HepG2 (cell line): ENCODE measurements around the gene DCST2. TPM values are rescaled to one million over a fixed set of nuclear protein-coding genes. Genes with fewer than 3 reads are reported as not detected.

ENCODE experiments used
- BORCS8-MEF2B ChIP-seq: sonication (generic); formaldehyde crosslinking; IDR thresholded peaks from 2 replicates; pipeline ENCODE4 v1.8.0; 2022; ENCODE audit warnings: mild to moderate bottlenecking, missing genetic modification reagents
- BRD4 ChIP-seq: sonication (generic); formaldehyde crosslinking; IDR thresholded peaks from 2 replicates; pipeline ENCODE4 v1.4.0; 2020; ENCODE audit warnings: missing genetic modification reagents
- GTF3A ChIP-seq: sonication (generic); formaldehyde crosslinking; conservative IDR thresholded peaks from 2 replicates; pipeline ENCODE4 v1.4.0; 2020; ENCODE audit warnings: mild to moderate bottlenecking, missing genetic modification reagents
- HES4 ChIP-seq: sonication (generic); formaldehyde crosslinking; IDR thresholded peaks from 2 replicates; pipeline ENCODE4 v1.9.0; 2021; ENCODE audit warnings: mild to moderate bottlenecking, missing genetic modification reagents, borderline replicate concordance
- HOXA5 ChIP-seq: sonication (generic); formaldehyde crosslinking; IDR thresholded peaks from 2 replicates; pipeline ENCODE4 v1.4.0; 2020; ENCODE audit warnings: missing genetic modification reagents
- KAT7 ChIP-seq: IDR thresholded peaks from 2 replicates; pipeline ENCODE4 v1.6.1; 2018; ENCODE audit warnings: borderline replicate concordance, missing compliant biosample characterization
- KDM4B ChIP-seq: sonication (generic); formaldehyde crosslinking; IDR thresholded peaks from 2 replicates; pipeline ENCODE4 v1.4.0; 2020; ENCODE audit warnings: missing genetic modification reagents
- KLF16 ChIP-seq, 2 experiments: sonication (generic) in 1 of 2; formaldehyde crosslinking in 1 of 2; IDR thresholded peaks; 2 replicates each; pipeline versions ENCODE4 v1.6.1 to v1.8.0; 2016 to 2023; ENCODE audit warnings: missing genetic modification reagents in 2 of 2, missing compliant biosample characterization in 1 of 2
- MBD4 ChIP-seq: IDR thresholded peaks from 2 replicates; pipeline ENCODE4 v1.6.1; 2012; ENCODE audit warnings: low read length, inconsistent platforms, borderline replicate concordance
- MTF1 ChIP-seq: sonication (generic); formaldehyde crosslinking; IDR thresholded peaks from 2 replicates; pipeline ENCODE4 v1.5.0; 2020; ENCODE audit warnings: missing genetic modification reagents
- PATZ1 ChIP-seq: sonication (generic); formaldehyde crosslinking; IDR thresholded peaks from 2 replicates; pipeline ENCODE4 v1.4.0; 2020; ENCODE audit warnings: missing genetic modification reagents
- RBFOX2 ChIP-seq: fragments of 200-400 bp; formaldehyde crosslinking; IDR thresholded peaks from 2 replicates; pipeline ENCODE4 v1.6.1; 2017; ENCODE audit warnings: low read depth, mild to moderate bottlenecking, low read length
- SNAI1 ChIP-seq: sonication (generic); formaldehyde crosslinking; IDR thresholded peaks from 2 replicates; pipeline ENCODE4 v1.5.0; 2020; ENCODE audit warnings: mild to moderate bottlenecking, missing genetic modification reagents, borderline replicate concordance
- TRAFD1 ChIP-seq: sonication (generic); formaldehyde crosslinking; IDR thresholded peaks from 2 replicates; pipeline ENCODE4 v1.5.1; 2020; ENCODE audit warnings: missing genetic modification reagents, mild to moderate bottlenecking, borderline replicate concordance
- ZBTB10 ChIP-seq: sonication (generic); formaldehyde crosslinking; IDR thresholded peaks from 2 replicates; pipeline ENCODE4 v1.4.0; 2020; ENCODE audit warnings: missing genetic modification reagents, borderline replicate concordance
- ZKSCAN5 ChIP-seq: sonication (generic); formaldehyde crosslinking; IDR thresholded peaks from 2 replicates; pipeline ENCODE4 v1.5.1; 2020; ENCODE audit warnings: mild to moderate bottlenecking, missing genetic modification reagents
- ZNF160 ChIP-seq: sonication (generic); formaldehyde crosslinking; IDR thresholded peaks from 2 replicates; pipeline ENCODE4 v1.8.0; 2022; ENCODE audit warnings: mild to moderate bottlenecking, inconsistent platforms, missing genetic modification reagents
- ZNF292 ChIP-seq: sonication (generic); formaldehyde crosslinking; IDR thresholded peaks from 2 replicates; pipeline ENCODE4 v1.8.1; 2022; ENCODE audit warnings: mild to moderate bottlenecking, low read depth, missing genetic modification reagents, borderline replicate concordance
- ZNF317 ChIP-seq: sonication (generic); formaldehyde crosslinking; IDR thresholded peaks from 2 replicates; pipeline ENCODE4 v1.5.0; 2020; ENCODE audit warnings: mild to moderate bottlenecking, missing genetic modification reagents
- ZNF335 ChIP-seq: sonication (generic); formaldehyde crosslinking; IDR thresholded peaks from 2 replicates; pipeline ENCODE4 v1.4.0; 2020; ENCODE audit warnings: missing genetic modification reagents
- ZNF576 ChIP-seq: sonication (generic); formaldehyde crosslinking; IDR thresholded peaks from 2 replicates; pipeline ENCODE4 v1.4.0; 2020; ENCODE audit warnings: mild to moderate bottlenecking, missing genetic modification reagents
- ZNF878 ChIP-seq: sonication (generic); formaldehyde crosslinking; IDR thresholded peaks from 2 replicates; pipeline ENCODE4 v1.8.1; 2023; ENCODE audit warnings: mild to moderate bottlenecking, missing genetic modification reagents, moderate library complexity
- ZSCAN21 ChIP-seq: sonication (generic); formaldehyde crosslinking; IDR thresholded peaks from 2 replicates; pipeline ENCODE4 v1.8.0; 2022; ENCODE audit warnings: mild to moderate bottlenecking, missing genetic modification reagents, moderate library complexity, borderline replicate concordance
- polyA plus RNA-seq, 8 experiments: library from polyadenylated mRNA; depleted of rRNA in 3 of 8; stranded (reverse) in 7 of 8; unstranded in 1 of 8; fragments of >200 nt; fragmentation: Illumina TruSeq in 4 of 8; extraction: Trizol in 4 of 8; gene quantifications; 2 replicates each; pipeline versions ENCODE4 v1.2.1 to v1.2.3, GENCODE V29; 2011 to 2016; ENCODE audit warnings: low read depth in 4 of 8, missing spikeins in 1 of 8, mixed read lengths in 1 of 8; ENCODE audit not compliant: insufficient read depth in 1 of 8
- total RNA-seq, 5 experiments: library from RNA; depleted of rRNA; stranded (reverse); fragments of >200 nt; fragmentation: Illumina TruSeq; extraction: Trizol; gene quantifications; 2 replicates each; pipeline ENCODE4 v1.2.3, GENCODE V29; 2016; ENCODE audit warnings: low read depth in 1 of 5

The DCST2 gene
- total and polyA plus RNA-seq, 2 of the 13 experiments (the other 11 are each of a cell fraction or from before 2014, with no cell fraction given): 0.74 TPM; not detected in 1

GRCh38 chr1:154975409-154976059 lies 58.0 kb downstream of the DCST2 start (continued):
- 0 out of 2 replicates have a peak, but pooled peaks have one; percentile 43 for TF ChIP-seq PATZ1 (CRISPR knock-in tag)
- TF ChIP-seq ZNF878 (CRISPR knock-in tag): peak; percentile 47; the same call in 1 of the 2 replicates
- 0 out of 2 replicates have a peak, but pooled peaks have one; percentile 8 for TF ChIP-seq ZBTB10
- peak; percentile 39; the same call in 1 of the 2 replicates for TF ChIP-seq RBFOX2
- 0 out of 2 replicates have a peak, but pooled peaks have one; percentile 69 for TF ChIP-seq ZSCAN21
- no peak for TF ChIP-seq ZNF292 (CRISPR knock-in tag)
- no peak for TF ChIP-seq ZNF317 (CRISPR knock-in tag)
- 0 out of 2 replicates have a peak, but pooled peaks have one; percentile 12 for TF ChIP-seq ZNF335 (CRISPR knock-in tag)
- TF ChIP-seq ZKSCAN5 (CRISPR knock-in tag): no peak
- TF ChIP-seq SNAI1 (CRISPR knock-in tag): 0 out of 2 replicates have a peak, but pooled peaks have one; percentile 41
- TF ChIP-seq HES4 (CRISPR knock-in tag): no peak
- TF ChIP-seq ZNF160 (CRISPR knock-in tag): no peak
- no peak for TF ChIP-seq ZNF576
- peak; percentile 40; the same call in 1 of the 2 replicates for TF ChIP-seq BRD4 (CRISPR knock-in tag)
- TF ChIP-seq HOXA5: 0 out of 2 replicates have a peak, but pooled peaks have one; percentile 34
- 0 out of 2 replicates have a peak, but pooled peaks have one; percentile 62 for TF ChIP-seq KAT7 (CRISPR knock-in tag)
- peak in 1 of 2 experiments; percentile 22; a peak in 1 of 4 replicates for TF ChIP-seq KLF16 (CRISPR knock-in tag; IDR thresholded peaks at IDR 0.05)
- no peak for TF ChIP-seq MTF1 (CRISPR knock-in tag)
- TF ChIP-seq TRAFD1 (CRISPR knock-in tag): no peak
- TF ChIP-seq GTF3A (CRISPR knock-in tag): 0 out of 2 replicates have a peak, but pooled peaks have one; percentile 38
- 0 out of 2 replicates have a peak, but pooled peaks have one; percentile 20 for TF ChIP-seq BORCS8-MEF2B
- 0 out of 2 replicates have a peak, but pooled peaks have one; percentile 12 for TF ChIP-seq KDM4B (CRISPR knock-in tag)
- TF ChIP-seq MBD4: no peak
